ENCODE data around the gene ZBTB7A. TPM values are rescaled to one million over a fixed set of nuclear protein-coding genes. Genes with fewer than 3 reads are reported as not detected.

Gene ZBTB7A
- total RNA-seq, 1 donor from 2014 or later, result 15.7 TPM

DNA sequence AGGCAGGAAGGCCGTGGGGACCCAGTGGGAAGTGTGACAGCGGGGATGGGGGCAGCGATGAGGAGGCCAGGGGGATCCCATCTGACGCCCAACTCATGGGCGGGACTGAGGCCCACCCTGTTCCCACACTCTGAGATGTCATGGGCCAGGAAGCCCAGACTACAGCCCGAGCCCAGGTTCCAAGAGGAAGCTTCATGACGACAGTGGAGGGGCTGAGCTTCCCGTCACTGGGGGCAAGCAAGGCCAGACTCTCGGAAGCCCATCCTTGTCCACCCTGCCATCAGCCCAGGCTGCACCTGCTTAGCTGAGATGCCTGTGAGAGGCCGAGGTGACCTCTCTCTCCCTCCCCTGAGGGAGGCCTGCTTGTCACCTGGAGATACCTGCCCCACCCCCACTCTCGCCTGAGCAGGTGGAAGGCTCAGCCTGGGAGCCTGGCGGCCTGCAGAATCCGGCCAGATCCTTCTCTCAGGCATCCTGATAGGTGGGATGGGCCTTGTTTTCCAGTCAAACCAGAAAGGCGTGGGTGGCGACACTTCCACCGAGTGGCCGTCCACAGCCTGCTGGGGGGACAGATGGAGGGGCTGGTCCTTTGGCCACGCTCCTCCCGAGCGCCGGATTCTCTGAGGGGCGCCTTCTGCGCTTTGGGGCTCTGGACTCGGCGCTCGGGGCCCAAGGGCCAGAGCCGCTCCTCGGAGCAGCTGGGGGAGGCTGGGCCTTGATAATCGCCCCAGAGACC lies 4.8 kb downstream of the ZBTB7A start:
- Mint-ChIP-seq H3K27ac (ENCODE audit: unreplicated experiment) (no peak overlapping the region), H3K9me3 (no peaks in the 10 kb centered on the region), H3K4me3 (peak overlapping the region; percentile 72), H3K36me3 (ENCODE audit: low read depth) (no peaks in the 10 kb centered on the region), H3K4me1 (peaks cover 6% of the 10 kb centered on the region), H3K27me3 (ENCODE audit: low read depth) (peaks cover 3% of the 10 kb centered on the region)
- no peak for DNase-seq (ENCODE audit: low read depth, low spot score)
- TF ChIP-seq, protein P1, sequence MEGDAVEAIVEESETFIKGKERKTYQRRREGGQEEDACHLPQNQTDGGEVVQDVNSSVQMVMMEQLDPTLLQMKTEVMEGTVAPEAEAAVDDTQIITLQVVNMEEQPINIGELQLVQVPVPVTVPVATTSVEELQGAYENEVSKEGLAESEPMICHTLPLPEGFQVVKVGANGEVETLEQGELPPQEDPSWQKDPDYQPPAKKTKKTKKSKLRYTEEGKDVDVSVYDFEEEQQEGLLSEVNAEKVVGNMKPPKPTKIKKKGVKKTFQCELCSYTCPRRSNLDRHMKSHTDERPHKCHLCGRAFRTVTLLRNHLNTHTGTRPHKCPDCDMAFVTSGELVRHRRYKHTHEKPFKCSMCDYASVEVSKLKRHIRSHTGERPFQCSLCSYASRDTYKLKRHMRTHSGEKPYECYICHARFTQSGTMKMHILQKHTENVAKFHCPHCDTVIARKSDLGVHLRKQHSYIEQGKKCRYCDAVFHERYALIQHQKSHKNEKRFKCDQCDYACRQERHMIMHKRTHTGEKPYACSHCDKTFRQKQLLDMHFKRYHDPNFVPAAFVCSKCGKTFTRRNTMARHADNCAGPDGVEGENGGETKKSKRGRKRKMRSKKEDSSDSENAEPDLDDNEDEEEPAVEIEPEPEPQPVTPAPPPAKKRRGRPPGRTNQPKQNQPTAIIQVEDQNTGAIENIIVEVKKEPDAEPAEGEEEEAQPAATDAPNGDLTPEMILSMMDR (conservative IDR thresholded peaks at IDR 0.05), result no peak

DNA sequence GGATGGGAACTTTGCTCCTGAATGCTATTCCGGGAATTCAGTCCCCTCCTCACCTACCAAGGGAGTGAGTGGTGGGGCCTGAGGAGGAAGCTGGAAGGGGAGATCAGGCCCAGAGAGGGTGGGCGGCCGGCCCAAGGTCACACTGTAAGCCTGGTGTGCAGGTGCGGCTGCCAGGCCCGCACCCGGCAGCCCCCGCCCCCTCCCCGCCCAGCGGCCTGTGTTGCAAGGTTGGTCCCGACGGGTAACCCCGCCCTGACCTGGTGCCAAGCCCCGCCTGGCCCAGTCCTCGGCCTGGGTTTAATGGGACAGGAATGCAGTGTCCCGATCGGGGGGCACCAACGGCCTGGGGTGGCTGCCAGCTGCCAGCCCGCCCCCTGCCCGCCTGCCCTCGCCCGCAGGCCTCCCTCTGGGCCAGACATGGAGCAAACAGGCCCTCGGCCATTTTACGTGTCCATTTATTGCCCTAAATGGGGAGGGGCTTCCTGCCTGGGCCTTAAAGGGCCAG lies 5.5 kb downstream of the ZBTB7A start:
- Mint-ChIP-seq H3K27me3 (ENCODE audit: low read depth) (peaks cover 3% of the 10 kb centered on the region), H3K27ac (ENCODE audit: unreplicated experiment) (no peak overlapping the region), H3K4me1 (peaks cover 6% of the 10 kb centered on the region), H3K36me3 (ENCODE audit: low read depth) (no peaks in the 10 kb centered on the region), H3K9me3 (no peaks in the 10 kb centered on the region), H3K4me3 (peak overlapping the region; percentile 15)
- no peak for DNase-seq (ENCODE audit: low read depth, low spot score)
- TF ChIP-seq, protein P1 (conservative IDR thresholded peaks at IDR 0.05), result no peak

DNA sequence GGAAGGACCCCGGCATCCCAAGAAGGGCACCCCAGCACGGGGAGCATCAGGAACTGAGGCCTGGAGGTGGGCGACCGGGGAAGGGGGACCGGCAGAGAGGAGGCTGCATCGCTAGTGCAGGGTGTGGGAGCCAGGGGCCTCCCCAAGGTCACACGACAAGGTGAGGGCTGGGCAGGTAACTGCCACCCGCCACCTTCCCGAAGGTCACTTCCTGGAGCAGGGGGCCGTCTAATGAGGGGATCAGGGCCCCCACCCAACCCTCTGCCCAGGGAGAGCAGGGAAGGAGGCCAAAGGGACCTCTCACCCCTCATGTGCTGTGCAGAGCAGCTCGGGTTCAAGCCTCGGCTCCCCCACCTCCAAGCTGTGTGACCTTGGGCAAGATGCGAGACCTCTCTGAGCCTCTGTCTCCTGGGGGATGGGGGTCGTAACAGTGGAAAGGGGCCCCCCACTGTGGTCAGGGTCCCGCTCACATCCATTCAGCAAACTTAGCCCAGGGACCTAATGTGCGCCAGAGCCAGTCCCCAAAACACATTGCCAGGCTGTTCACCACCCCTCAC lies 6.0 kb downstream of the ZBTB7A start:
- no peaks in the 10 kb centered on the region for H3K36me3 Mint-ChIP-seq (ENCODE audit: low read depth)
- no peak for DNase-seq (ENCODE audit: low read depth, low spot score)
- peaks cover 6% of the 10 kb centered on the region for H3K4me1 Mint-ChIP-seq
- no peaks in the 10 kb centered on the region for H3K9me3 Mint-ChIP-seq
- H3K4me3 Mint-ChIP-seq, result peak overlapping the region; percentile 67
- TF ChIP-seq, protein P1 (conservative IDR thresholded peaks at IDR 0.05), result no peak
- no peak overlapping the region for H3K27ac Mint-ChIP-seq (ENCODE audit: unreplicated experiment)
- peaks cover 3% of the 10 kb centered on the region for H3K27me3 Mint-ChIP-seq (ENCODE audit: low read depth)

DNA sequence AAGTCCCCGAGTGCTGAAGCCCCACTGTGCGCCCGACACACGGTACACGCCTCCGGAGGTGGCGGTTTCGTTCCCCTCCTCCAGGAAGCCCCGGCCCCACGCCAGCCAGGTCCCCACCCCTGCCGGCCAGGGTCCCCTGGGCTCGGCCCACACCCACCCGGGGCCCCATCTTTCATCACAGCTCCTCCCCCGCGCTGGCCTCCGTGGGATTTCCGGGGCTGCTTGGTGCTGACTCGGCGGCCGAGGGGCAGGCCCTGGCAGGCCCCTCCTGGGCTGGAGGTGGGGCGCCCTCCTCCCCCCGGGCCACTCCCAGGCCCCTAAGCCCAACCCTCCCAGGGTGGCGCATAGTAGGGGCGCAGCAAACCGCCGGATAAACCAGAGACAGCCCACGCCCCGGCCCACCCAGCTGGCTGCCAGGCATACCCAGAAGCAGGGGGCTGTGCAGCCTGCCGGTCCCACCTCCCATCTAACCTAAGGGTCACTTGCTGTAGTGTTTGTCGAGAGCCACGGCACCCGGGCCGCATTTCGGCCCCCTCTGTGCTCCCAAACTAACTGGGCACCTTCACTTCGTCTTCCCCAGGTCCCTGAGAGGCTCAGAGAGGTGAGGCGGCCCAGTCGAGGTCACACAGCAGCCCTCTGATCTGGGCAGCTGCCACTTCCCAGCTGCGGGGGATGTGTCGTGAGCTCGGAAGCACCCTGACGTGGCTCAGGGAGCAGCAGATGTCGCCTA lies 6.6 kb downstream of the ZBTB7A start:
- Mint-ChIP-seq H3K27me3 (ENCODE audit: low read depth) (peaks cover 3% of the 10 kb centered on the region), H3K4me3 (peak overlapping the region; percentile 67), H3K36me3 (ENCODE audit: low read depth) (no peaks in the 10 kb centered on the region), H3K4me1 (peaks cover 6% of the 10 kb centered on the region), H3K9me3 (no peaks in the 10 kb centered on the region), H3K27ac (ENCODE audit: unreplicated experiment) (peak overlapping the region; percentile 27)
- TF ChIP-seq, protein P1 (conservative IDR thresholded peaks at IDR 0.05), result no peak
- no peak for DNase-seq (ENCODE audit: low read depth, low spot score)

DNA sequence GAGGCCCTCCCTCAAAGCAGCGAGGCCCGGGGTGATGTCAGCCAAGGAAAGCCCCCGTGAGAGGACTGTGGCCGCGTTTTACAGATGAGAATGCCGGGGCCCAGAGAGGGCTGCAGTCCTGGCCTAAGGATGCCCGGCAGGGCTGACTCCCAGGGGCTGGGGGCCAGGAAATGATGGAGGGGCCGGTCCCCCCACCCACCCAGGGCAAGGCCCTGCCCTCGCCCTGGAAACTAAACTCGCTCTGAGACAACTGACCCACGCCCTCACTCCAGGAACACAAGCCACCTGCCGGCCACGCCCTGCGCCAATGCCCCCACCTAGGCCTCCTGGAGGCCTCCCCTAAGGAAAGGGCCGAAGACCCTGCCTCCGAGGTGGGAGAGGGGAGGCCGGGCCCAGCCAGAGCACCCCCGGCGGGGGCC lies 7.2 kb downstream of the ZBTB7A start:
- H3K36me3 Mint-ChIP-seq (ENCODE audit: low read depth), result no peaks in the 10 kb centered on the region
- peaks cover 3% of the 10 kb centered on the region for H3K27me3 Mint-ChIP-seq (ENCODE audit: low read depth)
- TF ChIP-seq, protein P1 (conservative IDR thresholded peaks at IDR 0.05), result no peak
- H3K4me1 Mint-ChIP-seq, result peaks cover 6% of the 10 kb centered on the region
- DNase-seq (ENCODE audit: low read depth, low spot score), result no peak
- no peaks in the 10 kb centered on the region for H3K9me3 Mint-ChIP-seq
- no peak overlapping the region for H3K27ac Mint-ChIP-seq (ENCODE audit: unreplicated experiment)
- no peak overlapping the region for H3K4me3 Mint-ChIP-seq

Data from neural crest cell (in vitro differentiated cells).